IPS-NIHi11 (cell line): ENCODE measurements around the gene GRM4.

Experiments
- DNase-seq: peaks from one replicate; pipeline ENCODE4 v3.0.0; 2012; ENCODE audit warnings: mixed read lengths, low spot score

GRM4 gene

GRCh38 chr6:34157236-34157830 is 11.4 kb upstream of the GRM4 start:
- DNase-seq = no peak

GRCh38 chr6:34155471-34156300 is 9.8 kb upstream of the GRM4 start:
- DNase-seq = no peak

DNA sequence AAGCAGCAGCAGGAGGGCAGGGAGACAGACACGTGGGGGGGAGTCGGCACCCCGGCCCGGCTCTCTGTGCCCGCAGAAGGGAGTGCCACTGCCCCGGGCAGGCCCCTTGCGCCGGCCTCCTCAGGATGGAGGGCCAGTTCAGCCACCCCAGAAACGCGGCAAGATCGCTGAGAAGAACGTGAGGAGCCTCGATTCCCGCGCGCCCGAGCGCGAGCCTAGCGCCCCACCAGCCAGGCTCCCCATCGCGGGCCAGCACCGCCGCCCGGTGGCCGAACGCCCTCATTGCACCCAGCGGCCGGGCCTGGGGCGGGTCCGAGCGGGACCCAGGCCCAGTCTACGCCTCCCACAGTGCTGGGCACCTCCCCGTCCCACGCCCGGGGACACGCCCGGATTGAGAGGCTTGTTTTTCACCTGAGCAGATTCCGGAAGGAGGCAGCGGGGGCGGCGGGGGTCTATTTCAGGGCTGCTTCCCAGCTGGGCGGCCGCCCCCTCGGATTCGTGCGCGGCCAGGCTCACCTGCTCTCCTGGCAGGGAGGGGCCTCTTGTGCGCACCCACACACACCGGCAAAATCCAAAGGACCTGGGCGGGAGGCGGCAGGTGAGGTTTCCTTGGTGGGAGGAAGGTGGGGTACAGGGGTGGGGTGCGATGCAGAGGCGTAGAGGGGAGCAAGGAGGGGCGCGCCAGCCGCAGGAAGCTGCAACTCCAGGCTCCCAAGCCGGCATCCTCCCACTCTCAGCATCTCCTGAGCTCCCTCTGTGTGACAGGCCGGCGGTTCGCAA is 9.0 kb upstream of the GRM4 start:
- peak; percentile 98 for DNase-seq

GRCh38 chr6:34152806-34153520 is 7.1 kb upstream of the GRM4 start:
- DNase-seq = no peak

GRCh38 chr6:34152042-34152524 is 6.2 kb upstream of the GRM4 start:
- no peak for DNase-seq

DNA sequence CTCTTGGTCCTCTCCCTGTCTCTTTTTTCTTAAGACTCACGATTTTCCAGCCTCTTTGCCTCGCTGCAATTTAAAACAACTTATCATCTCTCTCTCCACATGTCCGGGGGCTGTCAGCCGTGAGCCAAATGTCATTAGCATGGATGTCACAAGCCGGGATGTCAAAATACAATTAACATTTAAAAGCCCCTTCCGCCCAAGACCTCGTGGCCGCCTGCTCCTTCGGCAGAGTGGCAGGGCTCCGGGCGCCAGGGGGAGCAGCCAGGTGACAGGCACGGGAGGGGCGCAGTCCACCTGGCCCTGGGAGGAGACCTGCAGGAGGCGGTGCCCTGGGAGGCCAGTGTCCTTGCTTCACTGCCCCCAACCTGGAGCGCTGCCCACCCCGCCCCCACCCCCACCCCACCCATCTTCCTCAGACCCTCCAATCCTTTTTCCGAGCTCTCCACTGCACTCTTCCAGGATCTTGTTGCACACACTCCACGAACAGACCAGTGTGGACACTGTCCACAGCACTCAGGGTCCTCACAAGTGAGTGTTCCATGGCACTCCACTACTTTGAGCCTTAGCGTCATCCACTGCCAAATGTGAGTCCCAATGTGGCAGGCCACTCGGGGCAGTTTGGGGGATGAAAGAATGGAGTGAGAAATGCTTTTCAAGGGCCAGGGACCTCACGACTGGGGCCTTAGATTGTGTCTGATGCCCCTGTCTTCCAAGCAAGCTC is 5.6 kb upstream of the GRM4 start:
- peak; percentile 69 for DNase-seq

- DNase-seq = no peak
These were observed 4.9 kb upstream of the GRM4 start for GRCh38 chr6:34150766-34151165.

- no peak for DNase-seq
These were observed 4.0 kb upstream of the GRM4 start for GRCh38 chr6:34149831-34150400.

DNA sequence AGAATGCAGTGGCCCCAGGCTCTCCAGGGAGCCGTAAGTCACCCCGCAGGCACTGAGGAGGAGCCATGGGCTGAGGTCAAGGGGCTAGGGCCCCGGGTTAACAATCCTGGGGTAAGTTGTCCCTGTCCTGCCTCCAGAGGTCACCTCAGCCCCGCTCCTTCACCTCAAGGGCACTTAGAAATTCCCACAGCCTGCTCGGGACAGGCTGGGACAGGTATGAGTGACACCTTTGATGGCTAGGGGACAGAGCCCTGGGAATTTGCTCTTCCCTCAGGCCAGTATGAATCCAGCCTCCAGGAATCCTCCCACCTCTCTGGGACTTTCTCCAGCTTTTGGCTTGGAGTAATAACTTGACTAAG is 3.5 kb upstream of the GRM4 start:
- DNase-seq = no peak

DNA sequence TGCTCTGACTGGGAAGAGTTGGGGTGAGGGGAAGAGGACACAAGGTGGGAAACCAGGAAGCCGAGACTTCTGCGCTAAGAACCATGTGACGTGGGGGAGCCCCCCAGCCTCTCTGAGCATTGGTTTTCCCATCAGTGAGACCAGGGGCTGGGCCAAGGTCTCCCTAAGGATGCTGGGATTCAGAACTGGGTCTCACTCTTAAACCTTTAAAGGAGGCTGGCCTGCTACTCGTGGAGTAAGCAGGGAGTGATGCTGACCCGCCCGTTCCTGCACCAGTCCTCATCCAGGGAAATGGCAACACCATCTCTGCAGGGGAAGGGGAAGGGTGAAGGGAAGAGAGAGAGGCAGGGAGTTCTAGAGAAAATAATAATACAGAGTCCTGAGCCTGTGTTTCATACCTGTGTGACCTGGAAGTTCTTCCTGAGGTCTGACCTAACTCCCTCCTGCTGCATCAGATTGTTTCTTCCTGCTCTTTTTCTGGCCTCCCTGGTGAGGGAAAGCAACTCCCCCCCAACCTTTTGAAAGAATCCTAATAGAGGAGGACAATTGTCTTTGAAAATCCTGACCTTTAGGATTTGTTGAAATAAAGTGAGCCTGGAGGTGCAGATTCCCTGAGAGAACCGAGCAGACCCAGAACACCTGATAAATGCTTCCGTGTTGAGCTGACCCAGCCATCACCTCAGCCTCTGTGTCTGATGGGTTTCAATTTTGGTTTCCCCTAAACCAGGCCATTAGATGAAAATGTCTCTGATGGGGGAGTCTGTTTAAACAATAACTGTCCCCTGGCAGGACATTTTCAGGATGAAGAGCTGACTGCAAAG is 3.0 kb upstream of the GRM4 start:
- no peak for DNase-seq

- DNase-seq = no peak
These were observed 2.2 kb upstream of the GRM4 start for GRCh38 chr6:34147906-34148630.

- no peak for DNase-seq
These were observed 1.1 kb upstream of the GRM4 start for GRCh38 chr6:34146801-34147592.

DNA sequence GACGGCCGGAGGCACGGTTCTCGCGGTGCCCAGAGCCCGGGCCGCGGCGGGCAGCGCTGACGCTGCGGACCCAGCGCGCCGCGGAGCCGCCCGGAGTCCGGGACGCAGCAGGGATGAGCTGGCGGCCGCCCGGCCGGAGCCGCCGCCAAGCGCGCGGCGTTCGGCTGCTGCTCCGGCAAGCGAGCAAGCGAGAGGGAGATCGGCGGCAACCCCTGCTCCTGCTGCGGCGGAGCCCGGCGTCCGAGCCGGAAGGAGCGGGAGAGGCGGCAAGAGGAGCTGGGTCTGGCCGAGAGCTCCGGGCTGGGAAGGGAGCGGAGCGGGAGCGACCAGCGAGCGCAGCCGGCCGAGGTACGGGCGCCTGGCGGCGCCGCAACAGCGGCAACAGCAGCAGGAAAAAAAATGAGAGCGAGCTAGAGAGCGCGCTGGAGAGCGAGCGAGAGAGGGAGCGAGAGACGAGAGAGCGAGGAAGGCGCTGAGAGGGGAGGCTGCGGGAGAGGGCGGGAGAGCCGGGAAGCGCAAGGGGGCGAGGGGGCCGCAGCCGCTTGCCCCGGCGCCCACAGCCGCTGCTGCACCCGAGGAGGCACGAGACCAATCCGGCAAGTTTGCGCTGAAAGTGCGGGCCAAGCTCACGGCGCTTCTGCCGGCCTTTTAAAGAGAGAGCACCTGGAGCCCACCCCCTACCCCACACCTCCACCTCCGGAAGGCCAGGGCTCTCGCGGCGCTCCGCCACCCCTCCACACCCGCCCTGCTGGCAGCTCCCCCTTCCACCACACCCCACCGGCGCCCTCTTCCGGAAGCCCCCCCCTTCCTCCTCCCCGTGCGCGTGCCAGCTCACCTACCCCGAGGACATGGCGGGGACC is 496 bp downstream of the GRM4 start:
- peak; percentile 72 for DNase-seq

- no peak for DNase-seq
These were observed 1.2 kb downstream of the GRM4 start for GRCh38 chr6:34144581-34145160.

DNA sequence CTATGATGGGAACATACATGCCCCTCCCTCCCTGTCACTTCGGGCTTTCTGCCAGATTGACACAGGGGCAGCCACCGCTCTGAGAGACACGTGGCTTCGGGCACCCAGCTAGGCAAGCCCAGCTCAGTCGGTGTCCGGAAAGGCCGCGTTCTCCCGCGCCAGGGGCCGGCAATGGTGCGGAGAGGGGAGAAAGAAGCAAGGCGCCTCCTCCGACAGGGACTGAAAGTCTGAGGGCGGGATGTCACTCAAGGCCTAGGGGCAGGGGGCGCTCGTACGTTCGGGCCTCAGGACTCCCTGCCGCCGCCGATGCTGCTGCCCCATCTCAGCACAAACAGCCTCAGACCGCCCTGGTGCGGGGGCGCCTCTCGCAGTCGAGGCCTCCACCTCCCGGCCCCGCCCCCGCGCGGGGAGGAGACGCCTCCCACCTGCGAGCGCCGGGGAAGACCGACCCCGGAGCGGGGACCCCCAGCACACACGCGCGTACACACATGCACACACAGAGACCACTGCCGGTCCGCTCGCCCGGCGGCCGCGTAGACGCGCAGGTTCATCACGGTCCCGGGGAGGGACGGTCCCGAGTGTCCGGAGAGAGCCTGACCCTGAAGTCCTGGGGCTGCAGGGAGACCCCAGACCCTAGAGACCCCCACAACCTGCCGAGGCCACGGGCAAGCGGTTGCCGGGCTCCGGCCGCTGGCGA is 1.9 kb downstream of the GRM4 start:
- DNase-seq = peak; percentile 88

GRCh38 chr6:34143196-34143883 is 2.5 kb downstream of the GRM4 start:
- DNase-seq = no peak
